Loucy (cell line): ENCODE data around the gene HFE.
"Not testable (repeated sequence)": the region's sequence is repeated elsewhere in the genome, so short reads cannot be mapped to it uniquely, and the experiment has no call there.

Experiments used
- CTCF ChIP-seq: fragments of 200-600 bp; sonication (generic); conservative IDR thresholded peaks from 2 replicates; pipeline ENCODE4 v1.5.1; 2014; ENCODE audit warnings: mild to moderate bottlenecking, antibody characterized with exemption, low read length
- EZH2phosphoT487 ChIP-seq: fragments of 200-600 bp; IDR thresholded peaks from 2 replicates; pipeline ENCODE4 v1.6.1; 2018; ENCODE audit warnings: antibody characterized with exemption, mild to moderate bottlenecking, moderate library complexity, borderline replicate concordance

DNA sequence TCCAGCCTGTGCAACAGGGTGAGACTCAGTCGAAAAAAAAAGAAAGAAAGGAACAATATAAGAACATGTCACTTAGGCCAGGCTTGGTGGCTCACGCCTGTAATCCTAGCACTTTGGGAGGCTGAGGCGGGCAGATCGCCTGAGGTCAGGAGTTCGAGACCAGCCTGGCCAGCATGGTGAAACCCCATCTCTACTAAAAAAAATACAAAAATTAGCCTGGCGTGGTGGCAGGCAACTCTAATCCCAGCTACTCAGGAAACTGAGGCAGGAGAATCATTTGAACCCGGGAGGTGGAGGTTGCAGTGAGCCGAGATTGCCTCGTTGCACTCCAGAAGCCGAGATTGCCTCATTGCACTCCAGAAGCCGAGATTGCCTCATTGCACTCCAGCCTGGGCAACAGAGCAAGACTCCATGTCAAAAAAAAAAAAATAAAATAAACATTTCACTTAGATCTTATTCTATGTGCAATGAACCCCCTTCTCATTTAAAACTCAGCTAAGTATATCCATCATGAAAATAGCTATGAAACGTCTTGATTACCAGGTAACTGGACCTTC, 28.7 kb upstream of the HFE start:
- TF ChIP-seq CTCF, EZH2phosphoT487: not testable (repeated sequence)
